H1 (cell line): ENCODE measurements around the gene RTN4IP1. TPM values are rescaled to one million over a fixed set of nuclear protein-coding genes. Genes with fewer than 3 reads are reported as not detected.
A peak's percentile ranks its signal among the peaks of the same experiment; 100 is the strongest.

Experiments used
- CTCF ChIA-PET: fragments of 300-600 bp; sonication (Branson Sonifier 250); formaldehyde crosslinking; loops from one replicate; lab custom pipeline; 2021; ENCODE audit not compliant: partially characterized antibody; lab: Charles Lee
- POLR2A ChIA-PET: fragments of 300-600 bp; sonication (Branson Sonifier 250); formaldehyde crosslinking; loops from one replicate; lab custom pipeline; 2021; ENCODE audit warnings: inconsistent platforms; ENCODE audit not compliant: partially characterized antibody; lab: Charles Lee
- DNase-seq, 2 experiments: peaks; one replicate each; pipeline versions ENCODE4 v3.0.0 to v3.0.0-alpha.2; 2010 to 2022; ENCODE audit warnings: low spot score in 2 of 2, low read depth in 1 of 2, mixed read lengths in 1 of 2
- FAIRE-seq: peaks from 2 replicates; lab custom pipeline; 2011; peaks lifted over from hg19 to GRCh38; lab: Jason Lieb, UNC
- H2AFZ ChIP-seq: 2 replicates; pipeline ENCODE4 v1.8.1; 2012; ENCODE audit warnings: low read length, inconsistent platforms
- H2AK5ac ChIP-seq: 2 replicates; pipeline ENCODE4 v1.6.1; 2013; ENCODE audit warnings: low read depth, low read length
- H2BK120ac ChIP-seq: replicated peaks from 2 replicates; pipeline ENCODE3; 2013; ENCODE audit warnings: low read depth, low read length, inconsistent platforms
- H2BK12ac ChIP-seq: 2 replicates; pipeline ENCODE4 v1.6.1; 2013; ENCODE audit warnings: low read depth, low read length
- H2BK15ac ChIP-seq: 2 replicates; pipeline ENCODE4 v1.6.1; 2013; ENCODE audit warnings: low read length
- H2BK20ac ChIP-seq: 2 replicates; pipeline ENCODE4 v1.6.1; 2013; ENCODE audit warnings: low read length
- H2BK5ac ChIP-seq: 2 replicates; pipeline ENCODE4 v1.6.1; 2013; ENCODE audit warnings: low read depth, low read length
- H3K14ac ChIP-seq: 2 replicates; pipeline ENCODE4 v1.6.1; 2013; ENCODE audit warnings: inconsistent platforms; ENCODE audit not compliant: insufficient read length
- H3K18ac ChIP-seq: 2 replicates; pipeline ENCODE4 v1.6.1; 2013; ENCODE audit warnings: low read length; ENCODE audit errors: extremely low read depth
- H3K23ac ChIP-seq: 2 replicates; pipeline ENCODE4 v1.6.1; 2013; ENCODE audit warnings: inconsistent platforms; ENCODE audit not compliant: insufficient read length
- H3K23me2 ChIP-seq: 2 replicates; pipeline ENCODE4 v1.6.1; 2013; ENCODE audit warnings: low read depth, low read length
- H3K27ac ChIP-seq: 2 replicates; pipeline ENCODE4 v1.6.1; 2011; ENCODE audit warnings: low read depth, low read length, inconsistent platforms
- H3K27me3 ChIP-seq, 4 experiments: replicated peaks in 1 of 4; 1 replicate in 1 of 4; 2 replicates in 3 of 4; pipeline versions ENCODE4 v1.6.1 to v1.8.1; 2011 to 2013; ENCODE audit warnings: low read length in 3 of 4, mild to moderate bottlenecking in 3 of 4, inconsistent platforms in 2 of 4, mixed read lengths in 2 of 4, moderate library complexity in 1 of 4; ENCODE audit not compliant: control insufficient read depth in 3 of 4, insufficient read depth in 3 of 4; ENCODE audit errors: extremely low read depth in 1 of 4
- H3K36me3 ChIP-seq, 4 experiments: 2 replicates each; pipeline versions ENCODE4 v1.6.1 to v1.8.1; 2011 to 2013; ENCODE audit warnings: mild to moderate bottlenecking in 4 of 4, low read length in 3 of 4, moderate library complexity in 2 of 4, control low read depth in 1 of 4, inconsistent platforms in 1 of 4; ENCODE audit not compliant: insufficient read depth in 4 of 4, control insufficient read depth in 2 of 4
- H3K4ac ChIP-seq: replicated peaks from 2 replicates; pipeline ENCODE3; 2013; ENCODE audit warnings: low read length, low read depth, mixed read lengths, inconsistent platforms; ENCODE audit not compliant: insufficient read length
- H3K4me1 ChIP-seq, 4 experiments: replicated peaks in 1 of 4; 1 replicate in 1 of 4; 2 replicates in 3 of 4; pipeline versions ENCODE4 v1.6.1 to v1.8.1; 2011 to 2013; ENCODE audit warnings: low read length in 3 of 4, inconsistent platforms in 2 of 4, mixed read lengths in 1 of 4; ENCODE audit not compliant: insufficient read depth in 4 of 4, control insufficient read depth in 3 of 4
- H3K4me2 ChIP-seq, 2 experiments: 2 replicates each; pipeline versions ENCODE4 v1.6.1 to v1.8.1; 2011 to 2013; ENCODE audit warnings: low read depth in 2 of 2, low read length in 2 of 2, control low read depth in 1 of 2, inconsistent platforms in 1 of 2, mild to moderate bottlenecking in 1 of 2; ENCODE audit not compliant: insufficient read depth in 1 of 2
- H3K4me3 ChIP-seq, 4 experiments: fragments of 200-600, 300-600 bp in 1 of 4; sonication (generic), shearing (Covaris generic), sonication (Bioruptor Twin) in 1 of 4; 2 replicates each; pipeline versions ENCODE4 v1.5.1 to v1.8.1; 2011 to 2016; ENCODE audit warnings: low read length in 4 of 4, low read depth in 3 of 4, control low read depth in 2 of 4, inconsistent platforms in 2 of 4, mild to moderate bottlenecking in 2 of 4, mixed read lengths in 1 of 4, moderate library complexity in 1 of 4; ENCODE audit not compliant: insufficient read depth in 2 of 4; ENCODE audit errors: extremely low read depth in 1 of 4
- H3K56ac ChIP-seq: replicated peaks from 2 replicates; pipeline ENCODE3; 2013; ENCODE audit warnings: low read depth, mild to moderate bottlenecking, mixed read lengths, low read length, inconsistent platforms; ENCODE audit not compliant: insufficient read length
- H3K79me1 ChIP-seq: 2 replicates; pipeline ENCODE4 v1.6.1; 2013; ENCODE audit warnings: low read depth, low read length, control low read depth
- H3K79me2 ChIP-seq, 2 experiments: 2 replicates each; pipeline versions ENCODE4 v1.6.1 to v1.8.1; 2012 to 2013; ENCODE audit warnings: low read length in 2 of 2, mild to moderate bottlenecking in 2 of 2, inconsistent platforms in 1 of 2; ENCODE audit not compliant: insufficient read depth in 2 of 2, control insufficient read depth in 1 of 2
- H3K9ac ChIP-seq, 4 experiments: replicated peaks in 1 of 4; 1 replicate in 1 of 4; 2 replicates in 3 of 4; pipeline versions ENCODE4 v1.6.1 to v1.8.1; 2011 to 2013; ENCODE audit warnings: low read depth in 3 of 4, low read length in 3 of 4, control low read depth in 2 of 4, mild to moderate bottlenecking in 2 of 4, moderate library complexity in 2 of 4, inconsistent platforms in 1 of 4; ENCODE audit errors: extremely low read depth in 1 of 4
- H3K9me3 ChIP-seq, 2 experiments: 2 replicates each; pipeline versions ENCODE4 v1.6.1 to v1.8.1; 2012 to 2013; ENCODE audit warnings: mild to moderate bottlenecking in 2 of 2, moderate library complexity in 2 of 2, control low read depth in 1 of 2, inconsistent platforms in 1 of 2, low read depth in 1 of 2, low read length in 1 of 2, mixed read lengths in 1 of 2; ENCODE audit not compliant: insufficient read depth in 2 of 2
- H4K20me1 ChIP-seq, 2 experiments: replicated peaks in 1 of 2; 2 replicates each; pipeline versions ENCODE3 to v1.8.1; 2011 to 2013; ENCODE audit warnings: inconsistent platforms in 2 of 2, low read length in 2 of 2, mild to moderate bottlenecking in 1 of 2; ENCODE audit not compliant: insufficient read depth in 2 of 2, control insufficient read depth in 1 of 2
- H4K5ac ChIP-seq: 2 replicates; pipeline ENCODE4 v1.6.1; 2013; ENCODE audit warnings: low read length, low read depth, mixed read lengths, inconsistent platforms; ENCODE audit not compliant: insufficient read length
- H4K8ac ChIP-seq: 2 replicates; pipeline ENCODE4 v1.8.0; 2013; ENCODE audit warnings: mild to moderate bottlenecking, moderate library complexity, low read length, inconsistent platforms; ENCODE audit not compliant: insufficient read depth; ENCODE audit errors: extremely low read depth
- H4K91ac ChIP-seq: replicated peaks from 2 replicates; pipeline ENCODE3; 2013; ENCODE audit warnings: low read length, mixed read lengths, inconsistent platforms; ENCODE audit not compliant: insufficient read length
- BCL11A ChIP-seq, 2 experiments: IDR thresholded peaks; one replicate each; pipeline ENCODE4 v1.6.1; 2011; ENCODE audit warnings: low read depth in 2 of 2, low read length in 2 of 2, mild to moderate bottlenecking in 2 of 2
- CHD2 ChIP-seq: IDR thresholded peaks from 2 replicates; pipeline ENCODE4 v1.6.1; 2012; ENCODE audit warnings: low read length, improper control_type of control experiment
- NRF1 ChIP-seq: IDR thresholded peaks from 2 replicates; pipeline ENCODE4 v1.6.1; 2011; ENCODE audit warnings: mild to moderate bottlenecking, low read depth, low read length, improper control_type of control experiment
- PHF8 ChIP-seq: fragments of 200-600 bp; sonication (generic); conservative IDR thresholded peaks from 2 replicates; pipeline ENCODE4 v1.7.1; 2012; ENCODE audit warnings: low read depth, mild to moderate bottlenecking, inconsistent platforms, low read length, moderate library complexity
- WGBS, 2 experiments: shearing (Covaris generic) in 1 of 2; methylation state at CpG; one replicate each; pipeline versions ENCODE4 v1.1.6 to v1.1.7; 2013 to 2015; ENCODE audit warnings: low lambda C conversion rate in 2 of 2, mixed read lengths in 2 of 2, inconsistent platforms in 1 of 2, low coverage in 1 of 2, missing lambda C conversion rate in 1 of 2; ENCODE audit not compliant: insufficient replicate concordance in 2 of 2, insufficient coverage in 1 of 2, insufficient read length in 1 of 2; ENCODE audit errors: extremely low coverage in 1 of 2, missing lambda C conversion rate in 1 of 2; 5-methylcytosine and 5-hydroxymethylcytosine counted together
- polyA plus RNA-seq, 7 experiments: library from polyadenylated mRNA; depleted of rRNA in 3 of 7; stranded (reverse) in 5 of 7; unstranded in 2 of 7; fragments of >200 nt in 5 of 7; fragments of 200-250 nt in 2 of 7; gene quantifications; 1 replicate in 5 of 7; 2 replicates in 1 of 7; 4 replicates in 1 of 7; pipeline versions ENCODE4 v1.2.1 to v1.2.3, GENCODE V29; 2011 to 2013; ENCODE audit warnings: missing spikeins in 2 of 7, mixed read lengths in 2 of 7
- total RNA-seq: library from RNA; stranded (reverse); fragmentation: NEBNext Ultra II Directional; extraction: Animal tissue kit (Norgen Biotek cat#: 25700); gene quantifications from 2 replicates; pipeline ENCODE4 v1.2.1, GENCODE V29; 2021

RTN4IP1 gene
- total and polyA plus RNA-seq, 2 of the 8 experiments (the other 6 are each of a cell fraction or from before 2014, with no cell fraction given): 14.6 to 19.5 TPM

- Histone ChIP-seq H4K8ac (no peak overlapping the region), H4K20me1 (no peaks in the 10 kb centered on the region), H3K4me3 (no peak overlapping the region), H3K56ac (no peak overlapping the region), H3K23me2 (no peaks in the 10 kb centered on the region), H3K4me1 (peaks cover 0 to 8% (median 5%) of the 10 kb centered on the region in 4 experiments; a peak in 3 of 7 replicates), H3K14ac (no peak overlapping the region), H3K23ac (no peak overlapping the region), H3K27me3 (no peaks in the 10 kb centered on the region), H3K4me2 (no peak overlapping the region), H3K36me3 (peaks cover 2 to 23% (median 15%) of the 10 kb centered on the region in 4 experiments; a peak in 6 of 8 replicates), H3K18ac (no peak overlapping the region; the same call in 1 of the 2 replicates), H3K79me2 (no peaks in the 10 kb centered on the region), H3K4ac (no peak overlapping the region), H4K91ac (peak overlapping the region; percentile 22), H2BK5ac (no peak overlapping the region), H3K9ac (no peak overlapping the region), H3K27ac (no peak overlapping the region), H2BK120ac (no peak overlapping the region), H4K5ac (no peak overlapping the region), H2BK15ac (no peak overlapping the region), H2AFZ (no peak overlapping the region), H2BK12ac (no peak overlapping the region), H3K79me1 (no peaks in the 10 kb centered on the region), H3K9me3 (peaks cover 12 to 13% of the 10 kb centered on the region in 2 experiments), H2BK20ac (no peak overlapping the region), H2AK5ac (no peak overlapping the region)
- 87% methylated on average over 1 of the region's 1 CpG; no CpG with 5 or more reads in 1 of the 2 experiments for WGBS, 2 experiments
- ChIA-PET POLR2A (interaction anchor here (0.6 to 1.7 kb wide), 4 partner anchors 46 to 355 kb away, joined by 3 to 4 read pairs (median 4); no protein-coding TSS in a partner anchor), CTCF (interaction anchor here (1.3 to 5.7 kb wide), 2 partner anchors 9 to 378 kb away, joined by 3 to 52 read pairs; no protein-coding TSS in a partner anchor)
- DNase-seq: no peak
- TF ChIP-seq PHF8 (no peak), CHD2 (no peak), NRF1 (no peak), BCL11A (IDR thresholded peaks at IDR 0.05; ENCODE audit: low read depth in 2 of 2, low read length in 2 of 2) (no peak)
- FAIRE-seq: no peak
Observed at GRCh38 chr6:106619223-106619622, 10.1 kb downstream of the RTN4IP1 start.
